Measurements from ENCODE around the gene CSF2RB. TPM values are rescaled to one million over a fixed set of nuclear protein-coding genes. Genes with fewer than 3 reads are reported as not detected.

The CSF2RB gene
- total RNA-seq, 1 donor from 2014 or later: not detected

- Mint-ChIP-seq H3K27me3 (ENCODE audit: insufficient read depth, low read depth) (peaks cover 18% of the 10 kb centered on the region), H3K9me3 (no peaks in the 10 kb centered on the region), H3K27ac (no peak overlapping the region), H3K4me3 (no peak overlapping the region), H3K36me3 (no peaks in the 10 kb centered on the region), H3K4me1 (no peaks in the 10 kb centered on the region)
- no peak overlapping the region for H3K27ac ChIP-seq
- H3K27me3 ChIP-seq: peaks cover 13% of the 10 kb centered on the region
- H2AFZ ChIP-seq (replicated peaks): no peak overlapping the region
- TF ChIP-seq EZH2 (IDR thresholded peaks at IDR 0.05): no peak
- TF ChIP-seq EZH2phosphoT487 (IDR thresholded peaks at IDR 0.05): no peak
- TF ChIP-seq CTCF (IDR thresholded peaks at IDR 0.05): no peak
- DNase-seq (ENCODE audit: low spot score): peak; percentile 31
- no peaks in the 10 kb centered on the region for H4K20me1 ChIP-seq (ENCODE audit: low read depth)
- H3K36me3 ChIP-seq: no peaks in the 10 kb centered on the region
- no peaks in the 10 kb centered on the region for H3F3A ChIP-seq (ENCODE audit: low read depth)
- no peaks in the 10 kb centered on the region for H3K4me1 ChIP-seq
- no peak overlapping the region for H3K4me3 ChIP-seq
- no peaks in the 10 kb centered on the region for H3K9me3 ChIP-seq (ENCODE audit: low read depth)
- H3K4me2 ChIP-seq: no peak overlapping the region
- no peaks in the 10 kb centered on the region for H3K79me2 ChIP-seq (ENCODE audit: low read depth)
- no peak overlapping the region for H3K9ac ChIP-seq
Observed at GRCh38 chr22:36865346-36865745, 48.1 kb upstream of the CSF2RB start.

- Histone ChIP-seq H3K27me3 (peaks cover 13% of the 10 kb centered on the region), H3K79me2 (ENCODE audit: low read depth) (no peaks in the 10 kb centered on the region), H3K36me3 (no peaks in the 10 kb centered on the region), H3F3A (ENCODE audit: low read depth) (no peaks in the 10 kb centered on the region), H3K9me3 (ENCODE audit: low read depth) (no peaks in the 10 kb centered on the region), H3K4me3 (no peak overlapping the region), H2AFZ (replicated peaks) (no peak overlapping the region), H4K20me1 (ENCODE audit: low read depth) (no peaks in the 10 kb centered on the region), H3K27ac (no peak overlapping the region), H3K9ac (no peak overlapping the region), H3K4me2 (no peak overlapping the region), H3K4me1 (no peaks in the 10 kb centered on the region)
- Mint-ChIP-seq H3K4me1 (no peaks in the 10 kb centered on the region), H3K4me3 (no peak overlapping the region), H3K27me3 (ENCODE audit: insufficient read depth, low read depth) (peaks cover 21% of the 10 kb centered on the region), H3K27ac (no peak overlapping the region), H3K9me3 (no peaks in the 10 kb centered on the region), H3K36me3 (no peaks in the 10 kb centered on the region)
- TF ChIP-seq EZH2 (IDR thresholded peaks at IDR 0.05) (no peak), CTCF (IDR thresholded peaks at IDR 0.05) (no peak), EZH2phosphoT487 (IDR thresholded peaks at IDR 0.05) (no peak)
- no peak for DNase-seq (ENCODE audit: low spot score)
Observed at GRCh38 chr22:36867695-36868094, 45.7 kb upstream of the CSF2RB start.

- Mint-ChIP-seq H3K27ac (no peak overlapping the region), H3K9me3 (peaks cover 2% of the 10 kb centered on the region), H3K4me1 (no peaks in the 10 kb centered on the region), H3K36me3 (no peaks in the 10 kb centered on the region), H3K27me3 (ENCODE audit: insufficient read depth, low read depth) (peaks cover 26% of the 10 kb centered on the region), H3K4me3 (no peak overlapping the region)
- H3K36me3 ChIP-seq: no peaks in the 10 kb centered on the region
- H3K9me3 ChIP-seq (ENCODE audit: low read depth): no peaks in the 10 kb centered on the region
- no peak overlapping the region for H3K4me2 ChIP-seq
- no peaks in the 10 kb centered on the region for H3K4me1 ChIP-seq
- no peaks in the 10 kb centered on the region for H3F3A ChIP-seq (ENCODE audit: low read depth)
- no peak overlapping the region for H2AFZ ChIP-seq (replicated peaks)
- H3K27ac ChIP-seq: no peak overlapping the region
- TF ChIP-seq CTCF (IDR thresholded peaks at IDR 0.05) (no peak), EZH2phosphoT487 (IDR thresholded peaks at IDR 0.05) (no peak), EZH2 (IDR thresholded peaks at IDR 0.05) (no peak)
- no peak overlapping the region for H3K4me3 ChIP-seq
- H3K79me2 ChIP-seq (ENCODE audit: low read depth): no peaks in the 10 kb centered on the region
- H4K20me1 ChIP-seq (ENCODE audit: low read depth): no peaks in the 10 kb centered on the region
- H3K9ac ChIP-seq: no peak overlapping the region
- peaks cover 13% of the 10 kb centered on the region for H3K27me3 ChIP-seq
- DNase-seq (ENCODE audit: low spot score): no peak
Observed at GRCh38 chr22:36868546-36869181, 44.8 kb upstream of the CSF2RB start.
